GM18526 (cell line): Measurements from ENCODE around the gene NCF2.

ENCODE experiments used
- POLR2A ChIP-seq: IDR thresholded peaks from 3 replicates; pipeline ENCODE4 v1.6.1; 2011; ENCODE audit not compliant: insufficient read length; ENCODE audit errors: extremely low read depth

The NCF2 gene

DNA sequence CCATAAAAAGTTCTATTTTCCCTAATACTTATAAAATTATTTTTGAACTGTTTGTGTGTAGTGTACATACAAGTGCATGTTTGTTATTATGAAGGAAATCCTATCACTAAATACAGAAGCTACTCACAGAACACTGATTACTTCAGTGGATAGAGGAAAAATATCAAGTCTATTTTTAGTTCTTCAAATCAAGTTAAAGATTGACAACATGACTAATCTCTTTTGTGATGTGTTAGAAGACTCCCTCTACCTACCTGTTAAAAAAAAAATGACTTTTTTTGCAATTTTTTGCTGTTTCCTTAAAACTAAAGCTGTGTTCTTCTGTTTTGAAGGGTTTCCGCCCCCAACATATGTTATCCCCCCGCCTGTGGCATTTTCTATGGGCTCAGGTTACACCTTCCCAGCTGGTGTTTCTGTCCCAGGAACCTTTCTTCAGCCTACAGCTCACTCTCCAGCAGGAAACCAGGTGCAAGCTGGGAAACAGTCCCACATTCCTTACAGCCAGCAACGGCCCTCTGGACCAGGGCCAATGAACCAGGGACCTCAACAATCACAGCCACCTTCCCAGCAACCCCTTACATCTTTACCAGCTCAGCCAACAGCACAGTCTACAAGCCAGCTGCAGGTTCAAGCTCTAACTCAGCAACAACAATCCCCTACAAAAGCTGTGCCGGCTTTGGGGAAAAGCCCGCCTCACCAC, 45.5 kb downstream of the NCF2 start:
- no peak for TF ChIP-seq POLR2A

DNA sequence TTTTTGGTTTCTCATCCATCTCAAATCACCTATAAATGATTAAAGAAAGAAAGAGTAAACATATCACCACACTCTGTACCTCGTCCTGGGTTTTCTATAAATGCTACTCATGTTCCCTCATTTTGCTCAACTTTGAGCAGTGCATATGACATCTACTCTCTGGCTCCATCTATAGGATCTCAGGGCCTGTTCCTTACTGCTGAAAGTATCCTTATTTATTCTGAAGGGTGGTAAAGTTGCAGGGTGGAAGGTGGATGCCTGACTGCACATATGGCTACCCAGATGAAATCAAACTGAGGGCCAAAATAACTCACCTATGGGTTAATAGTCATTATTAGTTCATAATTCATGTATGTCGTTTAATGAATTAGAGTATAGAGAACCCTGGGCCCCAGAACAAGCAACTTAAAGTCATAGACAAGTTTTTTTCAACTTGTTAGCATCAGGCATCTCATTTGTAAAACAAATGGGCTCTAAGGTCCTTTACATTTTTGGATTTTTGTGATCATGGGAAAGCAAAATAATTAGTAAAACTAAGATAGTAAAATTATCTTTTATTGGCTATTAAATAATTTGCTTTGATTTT, 46.5 kb downstream of the NCF2 start:
- no peak for TF ChIP-seq POLR2A

DNA sequence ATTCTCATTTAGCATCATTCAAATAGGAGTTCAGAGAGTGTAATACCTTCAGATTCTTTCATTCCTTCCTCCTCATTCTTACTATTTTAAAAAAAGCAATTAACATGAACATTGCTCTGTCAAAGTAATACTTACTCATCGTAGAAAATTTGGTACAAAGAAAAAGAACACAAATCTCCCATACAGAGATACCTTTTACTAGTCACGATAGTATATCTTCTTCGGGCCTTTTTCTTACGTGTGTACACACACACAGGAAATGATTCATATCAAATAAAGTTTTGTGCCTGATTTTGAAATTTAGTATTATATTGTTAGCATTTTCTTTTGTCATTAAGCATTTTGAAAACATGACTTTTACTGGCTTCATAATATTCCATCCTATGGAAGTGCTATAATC, 52.9 kb downstream of the NCF2 start:
- TF ChIP-seq POLR2A = no peak

DNA sequence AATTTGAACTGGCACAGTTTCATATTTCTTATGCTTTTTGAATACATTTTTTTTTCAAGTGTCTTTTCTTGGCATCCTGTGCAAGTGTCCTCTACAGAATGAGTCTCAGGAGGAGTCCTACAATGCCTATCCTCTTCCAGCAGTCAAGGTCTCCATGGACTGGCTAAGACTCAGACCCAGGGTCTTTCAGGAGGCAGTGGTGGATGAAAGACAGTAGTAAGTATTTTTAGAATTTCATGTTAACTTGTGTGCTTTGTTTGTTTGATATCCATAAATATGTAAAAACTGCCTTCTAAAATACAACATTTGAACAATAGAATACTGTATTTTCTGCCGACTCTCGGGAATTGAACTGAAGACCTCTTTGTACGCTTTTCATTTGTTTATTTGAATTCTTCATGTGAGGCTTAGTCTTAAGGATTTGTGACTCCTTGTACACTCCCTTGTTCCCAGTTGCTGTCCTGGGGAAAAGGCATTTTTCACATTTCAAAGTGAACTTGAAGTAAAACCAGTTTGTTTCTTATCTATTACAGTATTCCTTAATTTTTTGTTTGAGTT, 56.6 kb downstream of the NCF2 start:
- TF ChIP-seq POLR2A = no peak

DNA sequence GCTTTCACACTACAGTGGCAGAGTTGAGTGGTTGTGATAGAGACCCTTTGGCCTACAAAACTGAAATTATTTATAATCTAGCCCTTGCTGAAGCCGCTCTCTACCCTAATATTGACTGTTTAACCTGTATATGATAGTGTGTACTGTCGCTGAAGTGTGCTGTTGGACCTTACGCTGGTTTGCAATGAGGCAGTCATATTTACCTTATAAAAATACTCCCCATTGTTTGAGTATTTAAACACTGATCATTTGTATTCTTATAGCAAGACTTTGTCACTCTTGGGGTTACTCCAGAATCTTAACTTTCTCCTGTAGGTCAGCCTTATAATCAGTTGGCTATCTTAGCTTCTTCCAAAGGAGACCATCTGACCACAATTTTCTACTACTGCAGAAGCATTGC, 61.7 kb downstream of the NCF2 start:
- TF ChIP-seq POLR2A = no peak

DNA sequence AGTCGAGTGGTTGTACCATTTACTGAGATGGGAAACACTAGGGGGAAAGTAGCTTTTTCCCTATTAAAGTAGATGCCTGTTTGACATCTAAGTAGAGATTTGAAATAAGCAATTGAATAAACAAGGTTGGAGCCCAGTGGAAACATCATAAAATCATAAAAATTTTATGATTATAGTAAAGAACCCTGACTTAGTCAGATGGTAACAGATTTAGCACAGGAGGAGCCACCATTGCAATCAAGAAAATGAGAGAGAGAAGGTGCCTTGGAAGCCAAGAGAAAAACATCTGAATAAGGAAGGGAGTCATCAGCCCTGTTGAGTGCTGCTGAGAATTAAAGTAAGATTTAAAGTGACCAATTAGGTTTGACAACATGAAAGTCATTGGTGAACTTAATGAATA, 68.2 kb downstream of the NCF2 start:
- no peak for TF ChIP-seq POLR2A

DNA sequence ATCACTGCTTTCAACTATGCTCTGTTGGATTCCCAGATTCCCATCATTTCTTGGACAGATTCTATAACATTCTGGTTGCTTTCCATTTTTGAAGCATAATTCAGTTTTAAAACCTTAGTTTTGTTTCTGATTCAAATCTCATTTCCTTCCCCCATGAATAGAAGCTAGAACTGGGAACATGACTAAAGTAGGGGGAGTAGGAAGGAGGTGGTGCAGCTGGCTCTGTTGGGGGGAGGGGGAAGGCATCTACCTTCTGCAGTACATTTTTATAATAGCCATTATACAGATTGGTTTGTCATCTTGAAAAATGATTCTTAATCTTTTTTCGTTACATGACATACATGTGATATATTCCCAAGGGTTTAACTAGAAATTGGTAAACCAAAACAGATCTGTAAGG, 69.9 kb downstream of the NCF2 start:
- TF ChIP-seq POLR2A = no peak

DNA sequence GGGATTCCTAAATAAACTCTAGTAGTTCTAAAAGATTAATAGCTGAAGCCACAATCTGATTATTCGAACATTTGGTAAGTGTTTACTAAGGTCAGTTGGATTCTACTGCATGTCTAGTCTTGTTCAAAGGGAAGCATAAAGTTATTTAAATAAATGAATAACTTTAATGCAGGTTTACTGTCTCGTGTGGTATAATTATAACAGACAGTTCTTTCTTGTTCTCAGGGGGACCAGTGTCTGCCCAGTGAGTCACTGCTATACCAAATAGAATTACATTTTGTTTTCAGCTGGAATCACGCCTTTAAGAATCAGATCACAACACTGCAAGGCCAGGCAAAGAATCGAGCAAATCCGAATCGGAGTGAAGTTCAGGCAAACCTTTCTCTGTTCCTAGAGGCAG, 72.9 kb downstream of the NCF2 start:
- TF ChIP-seq POLR2A = no peak

DNA sequence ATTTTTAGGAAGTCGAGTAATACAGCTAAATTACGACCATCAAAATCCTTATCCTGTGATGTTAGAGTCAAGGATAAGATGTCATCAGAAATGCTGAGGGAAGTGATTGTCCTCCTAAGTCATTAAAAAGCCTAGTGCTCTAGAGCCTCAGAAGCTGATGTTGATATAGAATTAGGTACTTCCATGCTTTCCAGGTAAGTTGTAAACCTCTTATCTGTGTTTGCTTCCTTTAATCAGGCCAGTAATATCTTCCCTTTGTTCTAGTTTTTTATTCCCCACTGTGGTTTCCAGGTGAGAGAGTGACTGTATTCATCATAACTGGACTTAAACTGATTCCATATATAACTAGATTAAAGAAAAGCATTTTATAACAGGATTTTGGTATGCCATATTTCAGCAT, 73.5 kb downstream of the NCF2 start:
- no peak for TF ChIP-seq POLR2A

DNA sequence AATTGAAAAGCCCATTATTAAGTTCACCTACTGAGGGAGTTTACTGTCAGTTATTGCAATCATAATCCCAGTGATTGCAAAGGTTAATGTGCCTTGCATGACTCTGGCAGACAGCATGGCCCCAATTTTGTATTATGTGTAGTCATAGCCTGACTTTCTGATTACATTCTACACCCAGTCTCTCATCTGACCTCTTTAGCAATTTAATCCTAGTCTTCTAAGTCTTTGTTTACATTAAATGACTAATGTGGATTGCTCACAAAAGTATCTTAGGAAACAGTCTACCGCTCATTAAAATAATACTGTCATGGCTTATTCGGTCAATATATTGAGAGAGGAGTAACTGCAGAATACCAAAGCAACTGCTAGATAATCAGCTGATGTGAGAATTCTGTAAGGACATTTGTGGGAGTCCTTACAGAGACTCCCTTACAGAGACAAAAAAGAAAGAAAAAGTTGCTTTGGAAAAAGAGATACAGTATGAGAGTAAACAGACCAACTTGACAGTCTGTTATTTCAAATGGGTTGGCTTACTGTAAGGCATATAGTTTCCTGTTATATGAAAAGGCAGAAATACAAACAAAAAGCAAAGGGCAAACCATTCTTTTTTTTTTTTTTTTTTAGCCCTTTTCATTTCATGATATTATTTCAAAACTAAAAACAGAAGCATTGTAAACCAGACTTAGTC, 75.1 kb downstream of the NCF2 start:
- TF ChIP-seq POLR2A = no peak

DNA sequence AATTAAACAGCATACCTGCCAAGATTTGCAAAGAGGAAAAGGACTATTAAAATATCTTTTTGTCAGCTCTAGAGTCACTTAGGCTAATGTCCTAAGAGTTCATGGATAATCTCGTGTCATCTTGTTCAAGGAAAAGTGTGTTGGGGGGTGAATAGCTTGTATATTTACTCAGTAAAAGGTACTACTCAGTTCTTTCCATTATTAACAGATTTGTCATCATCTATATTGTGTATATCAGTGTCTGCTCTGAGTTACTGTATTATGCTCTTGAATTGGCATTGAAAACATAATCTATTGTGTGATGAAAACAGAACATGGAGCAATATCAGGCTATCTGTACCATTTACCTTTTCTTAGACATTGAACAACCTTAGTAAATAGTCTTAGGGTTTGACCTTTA, 76.0 kb downstream of the NCF2 start:
- TF ChIP-seq POLR2A = no peak

DNA sequence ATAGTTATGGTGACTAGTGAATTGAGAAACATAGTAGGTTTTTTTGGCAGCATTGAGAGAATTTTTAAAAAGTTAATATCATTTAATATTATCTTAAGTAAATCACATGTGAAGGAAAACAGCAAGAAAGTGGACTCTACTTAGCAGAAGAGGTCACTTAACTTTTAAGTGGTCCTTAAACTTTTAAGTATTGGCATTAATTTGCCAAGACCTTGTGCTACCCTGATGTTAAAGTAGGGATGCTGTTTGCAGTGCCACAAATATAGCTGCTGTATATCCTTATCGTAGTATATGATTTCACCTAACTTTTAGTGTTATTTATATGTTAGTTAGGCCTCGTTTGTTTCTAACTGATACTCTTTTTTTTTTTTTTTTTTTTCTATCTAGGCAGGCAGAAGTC, 77.8 kb downstream of the NCF2 start:
- TF ChIP-seq POLR2A = no peak

DNA sequence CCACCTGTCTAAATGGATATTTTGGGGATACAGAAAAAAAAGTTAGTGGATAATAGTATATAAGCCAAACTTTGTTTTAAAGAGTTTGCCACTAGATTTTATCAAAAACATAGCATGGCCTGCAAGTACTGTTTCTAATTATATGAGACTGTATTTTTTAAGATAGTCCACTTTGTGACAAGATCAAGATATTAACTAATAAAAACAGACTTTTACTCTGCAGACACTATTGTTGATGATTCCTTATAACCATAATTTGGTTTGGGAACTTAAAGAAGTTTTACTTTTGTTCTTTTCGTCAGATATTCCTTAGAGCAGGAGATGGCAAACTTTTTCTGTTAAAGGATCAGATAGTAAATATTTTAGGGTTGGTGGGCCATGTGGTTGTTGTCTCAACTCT, 81.6 kb downstream of the NCF2 start:
- no peak for TF ChIP-seq POLR2A

DNA sequence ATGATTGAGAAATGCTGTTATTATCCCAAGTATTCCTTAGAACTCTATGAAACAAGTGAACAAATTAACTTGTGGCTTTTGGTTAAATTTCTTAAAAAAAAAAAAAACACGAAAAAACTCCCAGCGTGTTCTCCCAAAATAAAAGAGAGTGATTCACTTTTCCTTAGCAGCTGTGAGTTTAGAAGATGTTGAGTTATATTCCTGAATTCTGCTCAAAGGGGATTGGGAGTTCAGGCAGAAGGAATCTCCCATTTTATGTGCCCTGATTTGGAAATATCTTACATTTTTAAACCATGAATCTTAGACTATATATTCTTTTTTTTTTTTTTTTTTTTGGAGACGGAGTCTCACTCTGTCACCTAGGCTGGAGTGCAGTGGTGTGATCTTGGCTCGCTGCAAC, 83.7 kb downstream of the NCF2 start:
- TF ChIP-seq POLR2A = no peak
